BJ (cell line): Measurements from ENCODE around the gene CENPO. TPM values are rescaled to one million over a fixed set of nuclear protein-coding genes. Genes with fewer than 3 reads are reported as not detected.

Experiments used
- CTCF ChIA-PET: fragments of 350-600 bp; formaldehyde crosslinking; extraction: SDS; loops from one replicate; lab custom pipeline; 2021; ENCODE audit warnings: antibody characterized with exemption, inconsistent platforms; lab: Yijun Ruan, JAX
- POLR2A ChIA-PET: fragments of 300-600 bp; sonication (Branson Sonifier 250); formaldehyde crosslinking; extraction: SDS; loops from one replicate; lab custom pipeline; 2021; ENCODE audit warnings: antibody characterized with exemption; lab: Charles Lee
- DNase-seq: peaks from one replicate; pipeline ENCODE4 v3.0.0-alpha.2; 2011; ENCODE audit warnings: low read depth
- H3K27me3 ChIP-seq: 2 replicates; pipeline ENCODE4 v1.6.0; 2011; ENCODE audit warnings: low read length; ENCODE audit not compliant: control insufficient read depth, insufficient read depth
- H3K36me3 ChIP-seq: 2 replicates; pipeline ENCODE4 v1.5.1; 2011; ENCODE audit warnings: low read length; ENCODE audit not compliant: control insufficient read depth, insufficient read depth
- H3K4me3 ChIP-seq: 2 replicates; pipeline ENCODE4 v1.5.1; 2011; ENCODE audit warnings: low read depth, mild to moderate bottlenecking, control low read depth, low read length
- polyA plus RNA-seq: library from polyadenylated mRNA; depleted of rRNA; stranded (reverse); fragments of >200 nt; gene quantifications from 2 replicates; pipeline ENCODE4 v1.2.3, GENCODE V29; 2011
- TF ChIP-seq, protein P1 (sequence below): IDR thresholded peaks from 2 replicates; pipeline ENCODE4 v1.5.1; 2011; ENCODE audit warnings: low read depth, mild to moderate bottlenecking, control low read depth, inconsistent platforms, low read length, moderate library complexity; ENCODE audit not compliant: insufficient read depth

Gene CENPO
- polyA plus RNA-seq, 1 experiment = 19.4 TPM

DNA sequence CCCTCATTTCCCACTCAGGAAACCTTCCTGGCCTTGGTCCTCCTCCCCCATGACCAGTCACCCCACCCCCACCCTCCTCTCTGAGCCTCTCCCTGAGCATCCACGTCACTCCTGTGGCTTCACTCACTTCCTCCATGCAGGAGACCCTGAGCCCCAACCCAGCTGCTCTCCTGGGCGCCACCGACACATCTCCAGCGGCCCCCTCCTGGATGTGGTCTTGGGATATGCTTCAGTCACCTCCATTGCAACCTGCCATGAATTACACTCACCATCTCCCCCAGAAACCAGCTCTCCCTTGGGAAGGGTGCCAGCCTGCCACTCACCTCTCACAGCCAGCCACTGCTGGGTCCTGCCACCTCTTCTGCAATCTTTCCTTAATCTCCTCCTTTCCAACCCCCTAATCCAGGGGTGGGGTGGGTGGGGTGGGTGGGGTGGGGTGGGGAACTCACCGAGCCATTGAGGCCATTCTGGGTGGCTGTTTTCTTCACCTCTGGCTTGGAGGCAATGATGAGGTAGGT, 44.8 kb downstream of the CENPO start:
- H3K36me3 ChIP-seq = peaks cover 26% of the 10 kb centered on the region
- TF ChIP-seq, protein P1, sequence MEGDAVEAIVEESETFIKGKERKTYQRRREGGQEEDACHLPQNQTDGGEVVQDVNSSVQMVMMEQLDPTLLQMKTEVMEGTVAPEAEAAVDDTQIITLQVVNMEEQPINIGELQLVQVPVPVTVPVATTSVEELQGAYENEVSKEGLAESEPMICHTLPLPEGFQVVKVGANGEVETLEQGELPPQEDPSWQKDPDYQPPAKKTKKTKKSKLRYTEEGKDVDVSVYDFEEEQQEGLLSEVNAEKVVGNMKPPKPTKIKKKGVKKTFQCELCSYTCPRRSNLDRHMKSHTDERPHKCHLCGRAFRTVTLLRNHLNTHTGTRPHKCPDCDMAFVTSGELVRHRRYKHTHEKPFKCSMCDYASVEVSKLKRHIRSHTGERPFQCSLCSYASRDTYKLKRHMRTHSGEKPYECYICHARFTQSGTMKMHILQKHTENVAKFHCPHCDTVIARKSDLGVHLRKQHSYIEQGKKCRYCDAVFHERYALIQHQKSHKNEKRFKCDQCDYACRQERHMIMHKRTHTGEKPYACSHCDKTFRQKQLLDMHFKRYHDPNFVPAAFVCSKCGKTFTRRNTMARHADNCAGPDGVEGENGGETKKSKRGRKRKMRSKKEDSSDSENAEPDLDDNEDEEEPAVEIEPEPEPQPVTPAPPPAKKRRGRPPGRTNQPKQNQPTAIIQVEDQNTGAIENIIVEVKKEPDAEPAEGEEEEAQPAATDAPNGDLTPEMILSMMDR = no peak
- no peak overlapping the region for H3K4me3 ChIP-seq
- CTCF ChIA-PET = interaction anchor here (0.9 kb wide), 1 partner anchor 11 kb away, joined by 3 read pairs; no protein-coding TSS in a partner anchor
- POLR2A ChIA-PET = no interaction called here
- H3K27me3 ChIP-seq = no peaks in the 10 kb centered on the region
- no peak for DNase-seq

DNA sequence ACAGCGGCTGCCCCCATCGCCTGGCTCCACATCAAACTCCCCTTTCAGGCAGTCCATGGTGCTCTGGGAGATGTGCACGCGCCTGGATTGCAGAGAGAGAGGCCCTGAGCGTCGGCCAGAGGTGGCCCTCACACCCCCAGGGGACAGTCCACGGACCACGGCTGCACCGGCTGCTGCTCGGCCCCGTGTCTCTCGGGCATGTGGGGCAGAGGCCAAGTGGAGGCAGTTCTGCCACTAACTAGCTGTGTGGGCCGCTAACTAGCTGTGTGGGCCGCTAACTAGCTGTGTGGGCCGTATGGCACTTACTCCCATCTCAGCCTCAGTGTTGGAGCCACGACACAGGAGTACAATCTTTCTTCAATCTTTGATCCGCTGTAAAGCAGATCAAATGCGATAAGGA, 45.3 kb downstream of the CENPO start:
- ChIA-PET POLR2A (no interaction called here), CTCF (no interaction called here)
- DNase-seq = no peak
- Histone ChIP-seq H3K36me3 (peaks cover 26% of the 10 kb centered on the region), H3K4me3 (no peak overlapping the region), H3K27me3 (no peaks in the 10 kb centered on the region)
- TF ChIP-seq, protein P1 = no peak

DNA sequence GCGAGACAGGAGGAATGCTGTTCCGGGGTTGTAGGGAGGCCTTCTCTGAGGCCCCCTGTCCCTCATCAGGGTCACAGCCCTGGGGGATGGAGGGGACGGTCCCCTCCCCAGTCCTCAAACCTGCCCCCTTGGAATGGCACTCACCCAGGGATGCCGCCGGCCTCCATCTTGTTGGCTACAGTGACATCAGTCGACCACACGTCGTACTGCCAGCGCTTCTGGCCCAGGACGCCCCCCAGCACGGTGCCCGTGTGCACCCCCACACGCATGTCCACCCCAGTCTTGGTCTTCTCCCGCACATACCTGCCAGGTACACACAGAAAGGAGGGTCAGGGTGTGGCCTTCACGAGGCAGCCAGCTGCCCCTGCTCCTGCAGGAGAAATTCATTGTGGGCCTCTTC, 46.5 kb downstream of the CENPO start:
- TF ChIP-seq, protein P1 = no peak
- peaks cover 21% of the 10 kb centered on the region for H3K36me3 ChIP-seq
- ChIA-PET POLR2A (no interaction called here), CTCF (no interaction called here)
- no peaks in the 10 kb centered on the region for H3K27me3 ChIP-seq
- no peak overlapping the region for H3K4me3 ChIP-seq
- DNase-seq = no peak

DNA sequence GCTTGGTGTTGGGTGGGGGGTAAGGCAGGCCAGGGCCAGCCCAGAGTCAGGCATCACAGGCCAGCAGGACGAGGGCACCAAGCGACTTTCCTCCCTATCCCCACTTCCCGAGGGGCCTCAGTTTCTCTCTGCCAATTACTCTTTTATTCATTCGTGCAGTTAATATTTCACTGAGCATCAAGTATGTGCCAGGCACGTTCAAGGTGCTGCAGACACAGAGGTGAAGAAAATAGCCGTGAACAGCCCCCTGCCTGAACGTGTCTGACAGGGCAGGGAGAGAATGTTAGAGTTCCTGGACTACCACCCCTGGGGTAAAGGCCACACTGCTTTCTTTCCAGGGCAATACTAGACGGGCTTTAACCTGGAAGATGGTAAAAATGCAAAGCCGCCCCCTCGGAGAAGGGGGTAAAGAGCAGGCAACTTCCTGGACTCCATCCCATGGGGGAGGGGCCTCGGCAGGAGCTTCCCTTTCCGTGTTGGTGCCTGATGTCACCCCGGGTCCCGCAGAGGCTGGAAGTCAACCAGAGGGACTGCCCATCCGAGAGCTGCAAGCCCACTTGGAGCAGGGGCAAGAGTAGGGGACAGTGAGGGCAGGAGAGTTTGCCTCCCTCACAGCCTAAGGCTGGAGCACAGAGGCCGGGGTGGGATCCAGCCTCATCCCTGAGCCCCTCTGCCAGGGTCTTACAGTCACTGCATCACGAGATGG, 47.1 kb downstream of the CENPO start:
- Histone ChIP-seq H3K4me3 (no peak overlapping the region), H3K36me3 (peaks cover 19% of the 10 kb centered on the region), H3K27me3 (no peaks in the 10 kb centered on the region)
- TF ChIP-seq, protein P1 = no peak
- no peak for DNase-seq
- POLR2A ChIA-PET = no interaction called here
- CTCF ChIA-PET = interaction anchor here (1.8 kb wide), 1 partner anchor 15 kb away, joined by 4 read pairs; no protein-coding TSS in a partner anchor

DNA sequence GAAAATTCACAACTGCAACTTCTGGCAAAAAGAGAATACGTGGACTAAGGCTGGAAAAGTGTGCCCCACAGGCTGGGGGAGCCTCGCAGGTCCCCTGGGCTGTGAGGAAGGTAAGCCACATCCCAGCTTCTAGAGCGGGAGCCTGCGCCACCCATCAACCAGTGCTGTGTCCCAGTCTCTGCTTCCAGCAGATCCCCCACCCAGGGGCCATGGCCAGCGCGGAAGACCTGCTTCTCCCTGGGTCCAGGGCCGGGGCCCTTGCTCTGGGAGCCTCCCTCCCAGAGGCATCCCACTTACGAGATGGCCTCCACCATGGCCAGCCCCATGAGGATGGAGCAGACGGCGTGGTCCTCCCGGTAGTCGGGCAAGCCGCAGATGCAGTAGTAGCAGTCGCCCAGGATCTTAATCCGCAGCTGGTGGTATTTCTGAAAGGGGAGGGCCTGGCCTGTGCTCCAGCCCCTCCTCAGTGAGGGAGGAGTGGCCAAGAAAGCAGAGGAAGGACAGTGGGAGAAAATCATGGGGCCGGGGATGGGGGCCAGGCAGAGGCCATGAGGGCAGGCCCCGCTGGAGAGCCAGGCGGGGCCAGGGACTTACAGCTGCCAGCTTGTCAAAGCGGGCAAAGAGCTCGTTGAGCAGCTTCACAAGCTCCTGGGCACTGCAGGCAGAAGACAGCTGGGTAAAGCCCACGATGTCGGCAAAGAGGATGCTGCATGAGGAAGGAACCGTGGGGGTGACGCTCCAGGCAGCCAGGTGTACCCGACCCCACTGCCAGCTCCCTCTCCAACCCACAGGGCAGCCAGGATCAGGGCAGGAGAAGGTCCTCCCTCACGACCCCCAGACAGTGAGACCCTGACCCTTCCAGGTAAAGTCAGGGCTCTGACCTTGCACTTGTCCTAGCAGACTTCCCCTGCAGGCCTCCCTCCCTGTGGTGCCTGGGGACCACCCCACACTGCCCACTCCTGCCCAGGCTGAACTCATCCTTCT, 48.0 kb downstream of the CENPO start:
- ChIA-PET CTCF (interaction anchor here (1.8 kb wide), 1 partner anchor 14 kb away, joined by 4 read pairs; no protein-coding TSS in a partner anchor), POLR2A (no interaction called here)
- Histone ChIP-seq H3K4me3 (no peak overlapping the region), H3K27me3 (no peaks in the 10 kb centered on the region), H3K36me3 (peaks cover 17% of the 10 kb centered on the region)
- DNase-seq = no peak
- TF ChIP-seq, protein P1 = no peak
